Endodermal cell (in vitro differentiated cells): ENCODE results near the gene CACFD1. TPM values are rescaled to one million over a fixed set of nuclear protein-coding genes. Genes with fewer than 3 reads are reported as not detected.

Experiments
- DNase-seq: peaks from one replicate; pipeline ENCODE4 v3.0.0-alpha.2; 2017
- H3K27ac ChIP-seq: 2 replicates; pipeline ENCODE4 v1.5.1; 2013; ENCODE audit warnings: mild to moderate bottlenecking, low read depth, low read length, moderate library complexity
- H3K27me3 ChIP-seq: 2 replicates; pipeline ENCODE4 v1.6.1; 2013; ENCODE audit warnings: mild to moderate bottlenecking, low read length, moderate library complexity; ENCODE audit not compliant: insufficient read depth, control insufficient read depth, poor library complexity, severe bottlenecking
- H3K36me3 ChIP-seq: 2 replicates; pipeline ENCODE4 v1.7.0; 2013; ENCODE audit warnings: mild to moderate bottlenecking, low read length, moderate library complexity; ENCODE audit not compliant: control insufficient read depth, insufficient read depth
- H3K4me1 ChIP-seq: one replicate; pipeline ENCODE4 v1.7.0; 2013; ENCODE audit warnings: low read length; ENCODE audit not compliant: control insufficient read depth, insufficient read depth
- H3K4me3 ChIP-seq: 2 replicates; pipeline ENCODE4 v1.5.1; 2013; ENCODE audit warnings: mild to moderate bottlenecking, low read length, moderate library complexity
- H3K9ac ChIP-seq: 2 replicates; pipeline ENCODE4 v1.6.1; 2013; ENCODE audit warnings: mild to moderate bottlenecking, low read length, moderate library complexity; ENCODE audit not compliant: poor library complexity, severe bottlenecking; ENCODE audit errors: extremely low read depth
- H3K9me3 ChIP-seq: 2 replicates; pipeline ENCODE4 v1.6.1; 2013; ENCODE audit warnings: mild to moderate bottlenecking, low read length, moderate library complexity; ENCODE audit not compliant: control insufficient read depth
- H3K27ac Mint-ChIP-seq: 2 replicates; pipeline ENCODE4 v1.8.0; 2020; ENCODE audit warnings: mixed read lengths
- H3K27me3 Mint-ChIP-seq: 2 replicates; pipeline ENCODE4 v1.8.0; 2021; ENCODE audit warnings: mild to moderate bottlenecking, mixed read lengths; ENCODE audit not compliant: insufficient read depth
- H3K36me3 Mint-ChIP-seq: 2 replicates; pipeline ENCODE4 v1.8.0; 2020; ENCODE audit warnings: low read depth, mixed read lengths
- H3K4me1 Mint-ChIP-seq: 2 replicates; pipeline ENCODE4 v1.8.0; 2020; ENCODE audit warnings: mixed read lengths
- H3K4me3 Mint-ChIP-seq: 2 replicates; pipeline ENCODE4 v1.8.0; 2020; ENCODE audit warnings: mild to moderate bottlenecking, moderate library complexity, mixed read lengths
- H3K9me3 Mint-ChIP-seq: 2 replicates; pipeline ENCODE4 v1.8.0; 2020; ENCODE audit warnings: mild to moderate bottlenecking, mixed read lengths
- WGBS, 2 experiments: methylation state at CpG; one replicate each; pipeline versions ENCODE4 v1.1.5 to v1.1.7; 2013; ENCODE audit warnings: missing lambda C conversion rate in 2 of 2, mixed read lengths in 1 of 2; ENCODE audit not compliant: insufficient coverage in 1 of 2, insufficient read length in 1 of 2; 5-methylcytosine and 5-hydroxymethylcytosine counted together
- total RNA-seq, 2 donors: library from RNA; stranded (reverse); fragmentation: NEBNext Ultra II Directional in 1 of 2; extraction: Animal tissue kit (Norgen Biotek cat#: 25700) in 1 of 2; gene quantifications; 2 replicates in 1 of 2; 3 replicates in 1 of 2; pipeline ENCODE4 v1.2.1, GENCODE V29; 2021
- TF ChIP-seq, protein P1 (sequence below): fragments of 200-600 bp; sonication (generic); conservative IDR thresholded peaks from 2 replicates; pipeline ENCODE4 v1.5.0; 2021; ENCODE audit warnings: antibody characterized with exemption, mild to moderate bottlenecking

CACFD1 gene
- total RNA-seq, 2 donors from 2014 or later, result 30.6 to 35.0 TPM

DNA sequence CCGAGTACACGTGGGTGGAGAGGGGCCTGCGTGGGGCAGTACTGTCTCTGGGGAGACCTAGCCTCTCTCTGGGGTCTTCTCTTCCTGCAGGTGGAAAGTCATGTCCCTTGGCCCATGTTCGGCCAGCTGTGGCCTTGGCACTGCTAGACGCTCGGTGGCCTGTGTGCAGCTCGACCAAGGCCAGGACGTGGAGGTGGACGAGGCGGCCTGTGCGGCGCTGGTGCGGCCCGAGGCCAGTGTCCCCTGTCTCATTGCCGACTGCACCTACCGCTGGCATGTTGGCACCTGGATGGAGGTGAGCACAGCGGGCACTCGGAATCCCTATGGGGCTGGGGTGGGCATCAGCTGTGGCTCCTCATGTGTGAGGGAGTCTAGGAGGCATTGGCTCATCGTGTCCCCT is 5.5 kb upstream of the CACFD1 start:
- Histone ChIP-seq H3K36me3 (no peaks in the 10 kb centered on the region), H3K4me3 (no peak overlapping the region), H3K4me1 (no peaks in the 10 kb centered on the region), H3K9me3 (no peaks in the 10 kb centered on the region), H3K9ac (no peak overlapping the region), H3K27ac (no peak overlapping the region), H3K27me3 (no peaks in the 10 kb centered on the region)
- Mint-ChIP-seq H3K4me1 (no peaks in the 10 kb centered on the region), H3K9me3 (no peaks in the 10 kb centered on the region), H3K4me3 (no peak overlapping the region), H3K27ac (no peak overlapping the region), H3K36me3 (no peaks in the 10 kb centered on the region), H3K27me3 (peaks cover 2% of the 10 kb centered on the region)
- TF ChIP-seq, protein P1, sequence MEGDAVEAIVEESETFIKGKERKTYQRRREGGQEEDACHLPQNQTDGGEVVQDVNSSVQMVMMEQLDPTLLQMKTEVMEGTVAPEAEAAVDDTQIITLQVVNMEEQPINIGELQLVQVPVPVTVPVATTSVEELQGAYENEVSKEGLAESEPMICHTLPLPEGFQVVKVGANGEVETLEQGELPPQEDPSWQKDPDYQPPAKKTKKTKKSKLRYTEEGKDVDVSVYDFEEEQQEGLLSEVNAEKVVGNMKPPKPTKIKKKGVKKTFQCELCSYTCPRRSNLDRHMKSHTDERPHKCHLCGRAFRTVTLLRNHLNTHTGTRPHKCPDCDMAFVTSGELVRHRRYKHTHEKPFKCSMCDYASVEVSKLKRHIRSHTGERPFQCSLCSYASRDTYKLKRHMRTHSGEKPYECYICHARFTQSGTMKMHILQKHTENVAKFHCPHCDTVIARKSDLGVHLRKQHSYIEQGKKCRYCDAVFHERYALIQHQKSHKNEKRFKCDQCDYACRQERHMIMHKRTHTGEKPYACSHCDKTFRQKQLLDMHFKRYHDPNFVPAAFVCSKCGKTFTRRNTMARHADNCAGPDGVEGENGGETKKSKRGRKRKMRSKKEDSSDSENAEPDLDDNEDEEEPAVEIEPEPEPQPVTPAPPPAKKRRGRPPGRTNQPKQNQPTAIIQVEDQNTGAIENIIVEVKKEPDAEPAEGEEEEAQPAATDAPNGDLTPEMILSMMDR, result no peak
- WGBS, 2 experiments, result 88 to 90% methylated on average over 18 to 19 of the region's 19 CpGs
- DNase-seq, result no peak

DNA sequence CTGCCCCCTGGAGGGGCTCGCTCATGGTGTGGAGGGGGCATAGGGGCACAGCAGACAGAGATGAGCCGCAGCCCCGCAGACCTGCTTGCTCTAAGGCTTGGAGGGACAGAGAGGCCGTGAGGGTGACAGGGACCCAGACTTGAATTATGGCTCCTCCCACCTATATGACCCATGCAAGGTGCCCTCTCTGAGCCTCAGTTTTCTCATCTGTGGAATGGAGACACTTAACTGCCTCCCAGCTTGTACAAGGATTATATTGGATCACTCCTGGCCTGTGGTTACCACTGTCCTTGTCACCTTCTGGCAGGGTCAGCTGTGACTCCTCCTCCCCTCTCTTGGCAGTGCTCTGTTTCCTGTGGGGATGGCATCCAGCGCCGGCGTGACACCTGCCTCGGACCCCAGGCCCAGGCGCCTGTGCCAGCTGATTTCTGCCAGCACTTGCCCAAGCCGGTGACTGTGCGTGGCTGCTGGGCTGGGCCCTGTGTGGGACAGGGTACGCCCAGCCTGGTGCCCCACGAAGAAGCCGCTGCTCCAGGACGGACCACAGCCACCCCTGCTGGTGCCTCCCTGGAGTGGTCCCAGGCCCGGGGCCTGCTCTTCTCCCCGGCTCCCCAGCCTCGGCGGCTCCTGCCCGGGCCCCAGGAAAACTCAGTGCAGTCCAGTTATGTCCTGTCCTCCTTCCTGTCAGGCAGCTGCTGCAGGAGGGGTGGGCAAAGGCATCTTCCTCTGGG is 4.7 kb upstream of the CACFD1 start:
- DNase-seq, result no peak
- WGBS, 2 experiments, result 93 to 95% methylated on average over 10 to 20 of the region's 20 CpGs
- Mint-ChIP-seq H3K36me3 (no peaks in the 10 kb centered on the region), H3K9me3 (no peaks in the 10 kb centered on the region), H3K27ac (no peak overlapping the region), H3K4me3 (no peak overlapping the region), H3K4me1 (no peaks in the 10 kb centered on the region), H3K27me3 (peaks cover 2% of the 10 kb centered on the region)
- H3K4me1 ChIP-seq, result no peaks in the 10 kb centered on the region
- H3K27ac ChIP-seq, result no peak overlapping the region
- no peaks in the 10 kb centered on the region for H3K27me3 ChIP-seq
- no peaks in the 10 kb centered on the region for H3K9me3 ChIP-seq
- no peak overlapping the region for H3K4me3 ChIP-seq
- TF ChIP-seq, protein P1, result no peak
- H3K36me3 ChIP-seq, result no peaks in the 10 kb centered on the region
- H3K9ac ChIP-seq, result no peak overlapping the region

DNA sequence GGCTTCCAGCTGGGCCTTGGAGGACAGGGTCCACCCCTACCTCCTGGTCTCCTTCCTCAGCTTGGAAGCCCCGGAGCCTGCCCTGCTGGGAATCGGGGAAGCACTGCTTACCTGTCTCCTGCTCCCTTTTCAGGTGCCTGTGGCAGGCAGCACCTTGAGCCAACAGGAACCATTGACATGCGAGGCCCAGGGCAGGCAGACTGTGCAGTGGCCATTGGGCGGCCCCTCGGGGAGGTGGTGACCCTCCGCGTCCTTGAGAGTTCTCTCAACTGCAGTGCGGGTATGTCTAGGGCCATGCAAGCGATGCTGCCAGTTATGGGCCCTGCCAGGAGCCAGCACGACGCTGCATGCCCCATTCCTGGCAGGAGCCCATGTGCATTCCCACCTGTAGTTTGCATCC is 3.8 kb upstream of the CACFD1 start:
- Histone ChIP-seq H3K9me3 (no peaks in the 10 kb centered on the region), H3K36me3 (no peaks in the 10 kb centered on the region), H3K4me3 (no peak overlapping the region), H3K27ac (no peak overlapping the region), H3K4me1 (no peaks in the 10 kb centered on the region), H3K9ac (no peak overlapping the region), H3K27me3 (no peaks in the 10 kb centered on the region)
- Mint-ChIP-seq H3K9me3 (no peaks in the 10 kb centered on the region), H3K36me3 (no peaks in the 10 kb centered on the region), H3K27me3 (peaks cover 2% of the 10 kb centered on the region), H3K27ac (no peak overlapping the region), H3K4me3 (no peak overlapping the region), H3K4me1 (no peaks in the 10 kb centered on the region)
- WGBS, 2 experiments, result 90 to 98% methylated on average over 5 to 11 of the region's 11 CpGs
- TF ChIP-seq, protein P1, result no peak
- no peak for DNase-seq
